ENCODE data around the gene COG5.
"Not testable (repeated sequence)": the region's sequence is repeated elsewhere in the genome, so short reads cannot be mapped to it uniquely, and the experiment has no call there.

COG5 gene

DNA sequence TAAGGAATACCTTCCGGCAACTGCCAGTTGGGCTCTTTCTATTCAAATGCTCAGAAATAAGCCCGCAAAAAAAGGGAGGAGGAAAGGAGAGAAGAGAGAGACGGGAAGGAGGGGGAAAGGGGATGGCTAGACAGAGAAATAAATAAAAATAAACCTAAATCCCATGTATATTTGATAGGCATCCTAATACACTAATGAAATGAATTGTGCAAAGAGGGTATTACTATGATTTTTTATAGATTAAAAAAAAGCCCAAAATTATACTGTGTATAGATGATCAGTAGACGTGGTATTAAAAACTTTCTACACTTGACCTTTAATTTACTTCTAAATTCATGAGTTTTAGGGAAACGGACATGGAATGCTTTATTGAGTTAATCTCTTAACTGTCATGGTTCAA, 305.0 kb downstream of the COG5 start:
- no peak for DNase-seq

DNA sequence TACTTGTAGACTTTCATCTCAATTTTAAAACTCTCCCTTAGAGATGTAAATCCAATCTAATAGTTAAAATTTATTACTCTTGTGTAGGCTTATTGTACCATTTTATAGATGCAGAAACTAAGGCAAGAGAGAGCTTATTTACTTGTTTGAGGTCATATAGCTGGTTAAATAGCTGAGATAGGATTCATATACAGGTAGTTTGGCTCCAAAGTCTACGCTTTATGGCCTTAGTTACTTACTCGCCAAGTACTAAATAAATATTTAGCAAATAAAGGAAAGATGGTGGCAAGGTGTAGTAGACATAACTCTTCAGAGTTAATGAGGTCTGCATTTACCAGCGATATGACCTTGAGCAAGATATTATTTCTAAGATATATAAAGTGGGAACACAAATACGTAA, 308.1 kb downstream of the COG5 start:
- DNase-seq: no peak

DNA sequence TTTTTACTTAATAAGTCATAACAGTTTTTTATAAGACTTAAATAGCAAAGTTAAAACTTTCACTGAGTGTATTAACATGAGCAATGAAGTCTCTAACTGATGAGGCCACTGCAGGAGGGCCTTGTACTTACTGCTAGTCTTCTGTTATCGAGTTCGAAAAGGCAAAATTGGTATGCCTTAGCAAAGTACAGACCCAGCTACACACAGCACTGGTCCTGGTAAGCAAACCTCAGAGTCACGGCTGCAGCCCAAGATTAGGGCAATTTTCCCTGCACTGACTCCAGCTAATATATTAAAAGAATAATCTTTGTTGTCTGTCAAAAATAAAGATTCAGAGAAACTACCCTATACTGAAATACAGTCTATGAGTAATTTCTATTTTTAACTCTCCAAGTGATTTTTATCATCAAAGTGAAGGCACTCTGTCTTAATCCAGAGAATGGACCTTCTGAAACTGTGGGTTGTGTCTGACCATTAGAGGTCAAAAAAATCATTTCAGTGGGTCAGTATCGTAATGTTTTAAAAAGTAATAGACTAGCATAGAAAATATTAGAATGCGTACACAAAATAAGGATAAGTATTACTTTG, 309.2 kb downstream of the COG5 start:
- no peak for DNase-seq

DNA sequence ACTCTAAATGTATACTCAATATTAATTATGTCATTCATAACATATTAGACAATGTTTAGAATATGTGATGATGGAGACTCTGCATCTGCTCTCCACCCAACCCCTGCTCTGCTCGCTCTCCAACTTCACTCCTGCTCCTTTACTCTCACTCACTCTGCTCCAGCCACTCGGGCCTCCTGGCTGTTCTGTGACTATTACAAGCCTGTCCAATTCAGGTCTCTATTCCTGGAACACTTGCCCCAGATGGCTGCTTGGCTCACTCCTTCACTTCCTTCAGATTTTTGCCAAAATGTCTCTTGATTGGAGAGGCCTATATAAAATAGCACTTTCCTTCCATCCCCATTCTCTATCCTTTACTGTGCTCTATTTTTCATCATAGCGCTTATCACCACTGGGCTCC, 310.1 kb downstream of the COG5 start:
- DNase-seq: no peak

DNA sequence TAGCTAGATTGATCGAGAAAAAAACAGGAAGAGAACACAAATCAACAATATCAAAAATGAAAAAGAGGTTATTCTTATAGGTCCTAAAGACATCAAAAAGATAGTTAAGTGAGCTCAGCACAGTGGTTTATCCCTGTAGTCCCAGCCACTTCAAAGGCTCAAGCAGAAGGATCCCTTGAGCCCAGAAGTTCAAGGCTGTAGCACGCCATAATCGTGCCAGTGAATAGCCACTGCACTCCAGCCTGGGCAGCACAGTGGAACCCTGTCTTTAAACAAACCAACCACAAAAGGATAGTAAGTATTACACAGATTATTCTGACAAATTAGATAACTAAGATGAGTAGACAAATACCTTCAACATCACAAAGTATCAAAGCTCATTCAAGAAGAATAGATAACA, 311.8 kb downstream of the COG5 start:
- DNase-seq: no peak

DNA sequence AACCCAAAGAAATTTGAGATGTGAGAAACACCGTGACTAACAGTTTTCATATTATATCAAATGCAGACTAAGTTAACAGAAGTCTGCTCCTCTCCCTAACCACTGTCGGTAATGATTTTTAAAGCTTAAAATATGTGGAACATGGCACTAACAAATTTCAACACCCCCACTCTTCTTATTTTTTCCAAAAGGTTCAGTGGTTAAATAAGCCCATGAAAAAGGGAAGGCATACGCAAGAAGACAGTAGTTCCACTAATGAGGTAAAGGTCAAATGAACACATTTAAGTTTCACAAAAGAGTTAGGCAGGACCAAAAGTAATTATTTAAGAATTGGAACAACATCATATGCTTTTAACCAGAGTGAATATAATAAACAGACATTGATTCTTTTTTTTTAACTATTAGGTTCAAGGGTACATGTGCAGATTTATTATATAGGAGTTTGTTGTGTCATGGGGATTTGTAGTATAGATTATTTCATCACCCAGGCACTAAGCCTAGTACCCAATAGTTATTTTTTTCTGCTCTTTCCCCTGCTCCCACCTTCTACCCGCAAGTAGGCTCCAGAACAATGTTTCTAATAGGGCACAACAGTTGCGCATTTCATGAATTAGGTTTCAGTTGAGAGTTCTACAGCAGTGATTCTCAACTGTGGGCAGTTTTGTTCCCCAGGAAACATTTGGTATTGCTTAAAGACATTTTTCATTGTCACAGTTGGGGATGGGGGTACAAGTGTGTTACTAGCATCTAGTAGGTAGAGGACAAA, 315.0 kb downstream of the COG5 start:
- no peak for DNase-seq

DNA sequence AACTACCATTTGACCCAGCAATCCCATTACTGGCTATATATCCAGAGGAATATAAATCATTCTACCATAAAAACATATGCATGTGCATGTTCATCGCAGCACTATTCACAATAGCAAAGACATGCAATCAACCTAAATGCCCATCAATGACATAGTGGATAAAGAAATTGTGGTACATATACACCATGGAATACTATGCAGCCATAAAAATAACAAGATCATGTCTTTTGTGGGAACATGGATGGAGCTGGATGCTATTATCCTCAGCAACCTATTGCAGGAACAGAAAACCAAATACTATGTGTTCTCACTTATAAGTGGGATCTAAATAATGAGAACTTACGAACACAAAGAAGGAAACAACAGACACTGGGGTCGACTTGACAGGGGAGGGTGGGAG, 316.9 kb downstream of the COG5 start:
- DNase-seq: not testable (repeated sequence)

DNA sequence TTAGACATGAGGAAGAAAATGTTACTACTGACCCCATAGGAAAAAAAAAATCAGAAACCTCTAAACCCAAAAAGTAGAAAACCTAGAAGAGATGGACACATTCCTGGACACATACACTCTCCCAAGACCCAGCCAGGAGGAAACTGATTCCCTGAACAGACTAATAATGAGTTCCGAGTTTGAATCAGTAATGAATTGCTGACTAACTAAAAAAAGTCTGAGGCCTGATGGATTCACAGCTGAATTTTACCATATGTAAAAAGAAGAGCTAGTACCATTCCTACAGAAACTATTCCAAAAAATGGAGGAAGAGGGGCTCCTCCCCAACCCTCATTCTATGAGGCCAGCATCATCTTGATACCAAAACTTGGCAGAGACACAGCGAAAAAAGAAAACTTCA, 319.1 kb downstream of the COG5 start:
- DNase-seq: no peak

DNA sequence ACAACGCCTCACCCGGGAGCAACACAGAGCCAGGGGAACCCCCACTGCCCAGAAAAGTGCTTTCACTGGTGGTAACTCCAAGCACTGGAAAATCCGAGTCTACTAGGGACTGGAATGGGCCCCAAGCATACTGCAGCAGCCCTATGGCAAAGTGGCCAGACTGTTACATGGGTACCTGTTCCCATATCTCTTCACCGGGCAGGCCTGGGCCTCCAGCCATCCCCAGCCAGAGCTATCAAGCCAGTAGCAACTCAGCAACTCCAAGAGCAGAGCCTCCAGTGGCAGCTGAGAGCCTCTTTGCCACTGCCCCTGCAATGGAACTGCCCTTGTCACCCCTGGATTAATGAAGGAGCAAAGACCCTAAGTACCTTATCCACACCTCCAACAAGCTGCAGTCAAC, 321.5 kb downstream of the COG5 start:
- DNase-seq: no peak

DNA sequence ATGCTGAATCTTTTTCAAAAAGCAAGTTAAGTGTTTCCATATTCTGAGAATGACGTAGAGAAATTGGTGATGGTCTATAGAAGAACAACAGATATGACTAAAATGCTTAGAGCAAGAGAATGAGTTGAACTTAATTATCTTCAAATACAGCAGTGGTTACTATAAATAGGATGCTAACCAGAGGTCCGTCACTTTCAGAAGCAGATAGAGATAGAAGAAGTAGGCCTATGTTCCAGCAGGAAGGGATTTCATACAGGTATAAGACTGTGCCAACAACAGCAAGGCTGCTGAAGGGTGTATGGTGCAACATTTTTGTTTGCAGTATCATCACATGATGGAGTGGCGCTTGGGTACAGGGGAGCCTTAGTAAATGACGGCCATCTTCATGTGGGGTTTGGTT, 326.3 kb downstream of the COG5 start:
- DNase-seq: no peak

DNA sequence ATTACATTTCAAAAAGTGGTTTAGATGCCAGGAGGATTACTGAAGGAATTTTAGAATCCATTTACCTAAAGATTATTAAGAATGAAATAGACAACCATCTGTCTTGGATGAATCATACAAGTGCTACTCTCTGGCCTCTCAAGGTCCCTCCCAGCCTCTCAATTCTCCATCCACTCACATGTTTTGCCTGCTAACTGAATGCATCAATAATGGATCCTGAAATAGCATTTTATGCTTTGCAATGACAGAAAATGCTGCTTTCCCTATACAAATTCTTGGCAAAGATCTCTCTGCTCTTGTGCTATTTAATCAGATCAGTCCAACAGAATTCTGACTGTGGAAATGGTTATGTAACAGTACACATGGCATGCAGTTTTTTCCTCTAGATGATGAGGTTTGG, 326.9 kb downstream of the COG5 start:
- DNase-seq: no peak

DNA sequence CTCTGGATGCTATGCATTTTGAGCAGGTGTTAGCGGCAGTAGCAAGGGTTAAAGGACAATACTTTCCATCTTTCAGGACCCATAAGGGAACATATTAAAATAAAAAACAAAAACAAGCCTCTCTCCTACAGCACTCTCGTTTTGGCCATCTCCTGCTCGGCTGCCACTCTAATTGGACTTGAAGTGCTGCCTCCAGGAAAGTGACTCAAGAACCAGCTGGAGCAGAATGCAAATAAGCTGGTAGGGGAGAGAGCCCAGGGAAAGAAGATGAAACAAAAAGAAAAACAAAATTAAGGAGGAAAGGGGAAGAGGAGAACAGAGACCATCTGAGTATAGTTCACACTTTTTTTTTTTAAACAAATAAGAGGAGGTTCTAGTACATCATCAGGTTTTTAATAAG, 329.3 kb downstream of the COG5 start:
- no peak for DNase-seq

DNA sequence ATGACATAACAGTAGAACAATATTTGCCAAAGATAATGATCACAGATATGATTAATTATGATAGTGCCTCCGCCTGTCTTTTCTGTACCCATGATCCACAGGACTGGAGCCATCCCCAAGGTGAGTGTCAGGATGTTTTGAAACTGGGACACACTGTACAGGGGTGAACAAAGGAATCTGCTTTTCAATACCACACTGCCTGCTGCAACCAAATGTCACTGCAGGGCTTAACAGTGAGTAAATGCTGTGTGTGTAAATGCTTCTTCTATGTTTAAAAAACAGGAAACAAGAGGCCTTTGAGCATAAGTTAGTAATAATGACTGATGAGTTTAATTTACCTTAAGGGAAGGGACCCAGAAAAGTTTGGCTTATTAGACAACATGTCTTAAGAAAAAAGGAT, 329.7 kb downstream of the COG5 start:
- no peak for DNase-seq

DNA sequence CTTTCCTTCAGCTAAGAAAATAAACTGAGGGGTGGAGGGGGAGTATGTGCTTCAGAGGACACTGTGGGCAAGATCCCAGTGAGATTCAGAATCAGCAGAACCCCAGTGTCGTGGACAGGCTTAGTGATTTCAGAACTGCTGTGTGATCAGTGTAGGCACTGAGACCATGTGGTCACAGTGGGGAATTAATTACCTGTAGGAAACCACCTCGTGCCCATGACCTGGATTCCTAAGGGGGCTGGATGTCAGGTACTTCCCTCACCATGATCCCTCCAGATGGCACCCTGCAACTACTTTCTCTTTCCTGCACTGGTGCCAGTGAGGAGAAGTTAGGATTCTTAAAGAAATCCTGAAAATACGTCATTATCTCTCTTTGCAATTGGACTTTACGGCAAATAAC, 330.5 kb downstream of the COG5 start:
- DNase-seq: no peak

DNA sequence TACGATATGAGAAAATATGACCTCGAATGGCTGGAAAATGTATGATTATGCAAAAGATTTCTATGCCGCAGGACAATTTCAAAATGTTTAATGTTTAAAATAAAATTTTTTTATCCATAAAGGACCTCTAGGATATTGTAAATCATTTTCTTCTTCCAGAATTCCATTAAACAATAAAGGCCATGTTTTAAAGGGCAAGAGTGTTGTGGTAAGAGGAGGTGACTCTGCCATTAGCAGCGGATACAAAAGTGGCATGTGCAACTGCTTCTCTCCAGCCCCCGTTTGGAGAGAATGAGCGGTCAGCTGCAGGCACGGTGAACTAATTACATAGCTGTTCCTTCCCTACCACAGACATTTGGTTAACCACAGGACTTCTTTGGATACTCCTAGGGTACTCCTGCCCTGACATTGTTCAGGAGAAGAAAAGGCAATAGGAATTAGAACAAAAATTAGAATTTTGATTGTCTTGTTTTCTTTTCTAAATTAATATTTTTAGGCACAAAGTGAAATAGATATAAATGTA, 331.1 kb downstream of the COG5 start:
- no peak for DNase-seq

DNA sequence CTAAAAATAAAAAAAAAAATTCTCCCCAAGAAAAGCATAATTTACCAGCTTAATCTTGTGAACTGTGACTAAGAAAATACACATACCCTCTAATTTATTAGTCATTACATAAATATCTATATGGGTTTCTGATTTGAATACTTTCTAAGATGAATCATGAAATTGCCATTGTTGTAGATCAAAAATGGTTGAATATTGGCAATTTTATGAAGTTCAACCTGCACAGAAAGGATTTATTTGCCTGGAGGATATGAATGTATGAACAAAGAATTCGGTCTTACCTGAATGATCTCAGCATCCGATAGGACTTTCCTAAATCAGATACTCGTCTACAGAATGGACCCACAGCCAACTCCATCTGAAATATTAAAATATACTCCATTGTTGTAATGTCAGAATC, 333.4 kb downstream of the COG5 start:
- no peak for DNase-seq

DNA sequence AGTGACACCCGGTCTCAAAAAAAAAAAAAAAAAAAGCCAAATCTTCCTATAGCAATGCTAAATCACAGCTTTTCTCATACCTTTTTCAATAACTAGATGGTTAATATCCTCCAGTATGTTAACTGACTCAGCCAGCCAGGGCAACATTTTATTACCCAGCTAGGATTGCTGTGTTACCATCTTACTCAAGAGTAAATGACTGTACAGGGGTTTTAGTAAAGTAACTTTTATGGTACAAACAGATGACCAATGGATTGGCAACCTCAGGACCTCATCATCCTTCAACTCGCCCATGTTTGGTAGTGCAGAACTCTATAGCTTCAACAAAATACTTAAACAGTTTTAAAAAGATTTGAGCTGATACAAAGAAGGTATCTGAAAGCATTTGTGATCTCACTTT, 335.4 kb downstream of the COG5 start:
- no peak for DNase-seq

DNA sequence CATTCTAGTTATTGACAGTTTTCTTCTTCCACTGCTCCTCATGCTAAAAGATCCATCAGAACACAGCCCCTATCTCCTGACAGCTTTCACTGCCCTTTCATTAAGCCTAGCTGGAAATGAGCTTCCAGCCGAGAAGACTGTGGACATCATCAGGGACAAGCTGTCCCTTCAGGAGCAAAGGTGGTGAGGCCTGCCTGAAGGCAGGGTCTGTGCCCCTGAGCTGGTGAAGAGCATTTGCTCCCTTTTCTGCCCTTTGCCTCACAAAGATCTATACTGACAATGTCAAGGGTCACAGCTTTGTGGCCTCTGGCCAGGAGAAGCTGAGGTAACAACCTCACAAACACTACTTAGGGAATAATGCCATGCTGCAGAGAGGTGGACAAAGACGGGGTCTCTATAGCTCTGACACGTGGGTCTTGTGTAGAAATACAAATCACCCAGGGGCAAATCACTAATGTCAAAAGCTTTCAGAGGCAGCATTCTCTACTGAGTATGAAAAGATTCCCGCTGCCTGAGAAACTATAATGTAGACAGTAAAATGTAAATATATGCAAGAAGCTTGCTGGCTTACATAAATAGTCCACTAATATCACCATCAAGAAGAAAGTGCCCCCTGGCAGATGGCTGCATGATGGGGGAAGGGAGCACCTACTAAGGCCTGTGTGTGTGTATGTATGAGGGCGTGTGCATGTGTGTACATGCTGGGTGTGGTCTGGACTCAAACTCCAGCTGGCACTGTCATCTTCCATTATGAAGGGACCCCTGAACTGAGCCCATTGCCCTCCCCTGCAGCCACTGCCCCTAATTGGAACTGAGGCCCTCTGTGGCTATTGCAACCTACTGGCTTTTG, 339.1 kb downstream of the COG5 start:
- DNase-seq: no peak

DNA sequence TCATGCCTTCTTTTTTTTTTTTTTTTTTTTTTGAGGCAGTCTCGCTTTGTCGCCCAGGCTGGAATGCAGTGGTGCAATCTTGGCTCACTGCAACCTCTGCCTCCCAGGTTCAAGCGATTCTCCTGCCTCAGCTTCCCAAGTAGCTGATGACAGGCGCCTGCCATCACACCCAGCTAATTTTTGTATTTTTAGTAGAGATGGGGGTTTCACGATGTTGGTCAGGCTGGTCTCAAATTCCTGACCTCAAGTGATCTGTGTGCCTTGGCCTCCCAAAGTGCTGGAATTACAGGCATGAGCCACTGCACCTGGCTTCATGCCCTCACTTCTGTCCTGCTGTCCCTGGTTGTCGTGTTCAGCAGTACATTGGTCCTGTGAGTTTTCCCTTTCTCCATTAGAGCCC, 342.9 kb downstream of the COG5 start:
- not testable (repeated sequence) for DNase-seq

DNA sequence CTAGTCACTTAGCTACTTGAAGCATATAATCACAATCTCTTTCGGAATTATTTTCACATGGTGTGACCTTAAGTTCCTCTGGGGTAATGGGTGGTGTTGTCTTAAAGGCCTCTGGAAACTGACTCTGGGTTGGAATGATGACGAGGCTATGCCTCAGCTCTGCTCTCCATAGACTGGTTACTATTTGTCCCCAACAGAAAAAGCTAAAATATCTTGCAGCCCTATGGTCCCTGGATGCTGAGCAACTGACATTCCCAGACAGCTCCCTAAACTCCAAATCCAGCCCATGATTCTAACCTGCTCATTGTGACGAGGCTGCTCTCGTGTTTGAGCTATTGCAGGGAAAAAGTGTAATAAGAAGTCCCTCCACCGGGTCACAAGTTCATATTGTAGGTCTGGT, 343.4 kb downstream of the COG5 start:
- no peak for DNase-seq

DNA sequence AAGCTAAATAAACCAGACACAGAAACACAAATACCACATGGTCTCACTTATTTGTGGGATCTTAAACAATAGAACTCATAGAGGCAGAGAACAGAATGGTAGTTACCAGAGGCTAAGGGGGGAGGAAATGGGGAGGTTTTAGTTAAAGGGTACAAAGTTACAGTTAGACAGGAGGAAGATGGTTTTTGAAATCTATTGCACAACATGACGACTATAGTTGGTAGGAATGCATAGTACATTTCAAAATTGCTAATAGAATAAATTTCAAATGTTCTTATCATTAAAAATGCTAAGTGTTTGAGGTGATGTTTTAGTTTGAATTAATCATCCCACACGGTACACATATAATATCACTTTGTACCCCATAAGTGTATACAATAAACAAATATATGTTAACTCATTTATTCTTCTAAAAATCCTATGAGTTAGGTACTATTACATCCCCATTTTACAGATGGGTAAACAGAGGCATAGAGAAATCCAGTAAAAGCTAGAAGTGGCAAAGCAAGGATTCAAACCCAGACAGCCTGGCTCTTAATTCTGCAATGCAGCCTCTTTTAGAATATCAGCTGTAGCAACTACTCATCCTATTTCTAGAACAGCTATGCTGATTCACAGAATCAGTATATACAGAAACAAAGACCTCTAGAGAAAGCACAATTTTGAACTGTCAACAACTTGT, 344.0 kb downstream of the COG5 start:
- no peak for DNase-seq

DNA sequence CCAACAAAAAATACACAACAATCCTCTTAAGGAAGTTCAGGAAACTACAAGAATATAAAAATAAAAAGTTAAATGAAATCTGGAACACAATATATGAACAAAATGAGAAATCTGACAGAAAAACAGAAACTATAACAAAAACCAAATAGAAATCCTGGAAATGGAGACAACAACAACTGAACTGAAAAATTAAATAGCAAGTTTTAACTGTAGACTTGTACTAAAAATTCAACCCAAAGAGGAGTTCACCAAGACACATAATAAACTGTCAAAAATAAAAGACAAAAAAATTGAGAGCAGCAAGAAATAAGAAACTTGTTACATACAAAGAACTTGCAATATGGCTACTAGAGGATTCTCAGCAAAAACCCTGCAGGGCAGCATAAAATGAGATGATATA, 349.8 kb downstream of the COG5 start:
- DNase-seq: no peak

DNA sequence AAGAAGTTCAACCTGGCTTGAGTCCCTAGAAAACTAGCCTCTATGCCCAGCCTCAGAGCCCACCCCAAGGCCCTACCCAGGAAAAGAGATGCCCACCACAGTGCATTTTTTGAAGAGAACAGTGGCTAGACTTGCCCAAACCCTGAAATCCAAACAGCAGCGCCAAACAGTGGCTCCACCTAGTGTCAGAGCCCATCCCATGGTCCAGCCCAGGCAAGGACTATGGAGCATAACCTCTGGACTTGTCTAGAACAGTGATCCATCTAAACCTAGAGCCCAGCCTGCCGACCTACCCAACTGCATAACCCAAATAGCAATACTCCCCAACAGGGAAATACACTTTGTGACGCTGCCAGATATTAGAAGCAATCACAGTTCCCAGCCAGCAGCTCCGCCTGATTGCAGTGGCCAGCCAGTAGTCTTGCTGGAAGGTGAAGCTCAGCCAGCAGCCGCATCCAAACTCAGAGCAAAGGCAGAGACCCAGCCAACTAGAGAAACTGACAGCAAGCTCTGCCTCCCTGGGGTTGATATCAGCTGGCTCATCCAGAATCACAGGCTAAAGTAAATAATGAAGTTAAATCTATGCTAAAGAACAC, 350.4 kb downstream of the COG5 start:
- DNase-seq: no peak
